Glomerular endothelial cell (primary cell): Measurements from ENCODE around the gene DYNLT1. TPM values are rescaled to one million over a fixed set of nuclear protein-coding genes. Genes with fewer than 3 reads are reported as not detected.
"Not testable (repeated sequence)": the region's sequence is repeated elsewhere in the genome, so short reads cannot be mapped to it uniquely, and the experiment has no call there.

Experiments used
- DNase-seq: peaks from one replicate; pipeline ENCODE4 v3.0.0-alpha.2; 2011; ENCODE audit warnings: low read depth, low spot score; ENCODE audit errors: extremely low read depth
- total RNA-seq: library from RNA; depleted of rRNA; stranded (reverse); fragments of >200 nt; gene quantifications from 2 replicates; pipeline ENCODE4 v1.2.3, GENCODE V29; 2015

Gene DYNLT1
- total RNA-seq, result 143 and 193 TPM in 2 replicates

GRCh38 chr6:158644231-158645063 is at the start of gene DYNLT1:
Gene DYNLT1, minus strand, starts transcription at chr6:158644743. Its CDS starts 35 bp downstream, at chr6:158644708.
- no peak for DNase-seq

- no peak for DNase-seq
These were observed 44.3 kb upstream of the DYNLT1 start for GRCh38 chr6:158688860-158689259.

GRCh38 chr6:158687506-158687905 is 43.0 kb upstream of the DYNLT1 start:
- DNase-seq, result no peak

GRCh38 chr6:158686791-158687381 is 42.3 kb upstream of the DYNLT1 start:
- no peak for DNase-seq

GRCh38 chr6:158686311-158686710 is 41.8 kb upstream of the DYNLT1 start:
- DNase-seq, result no peak

DNA sequence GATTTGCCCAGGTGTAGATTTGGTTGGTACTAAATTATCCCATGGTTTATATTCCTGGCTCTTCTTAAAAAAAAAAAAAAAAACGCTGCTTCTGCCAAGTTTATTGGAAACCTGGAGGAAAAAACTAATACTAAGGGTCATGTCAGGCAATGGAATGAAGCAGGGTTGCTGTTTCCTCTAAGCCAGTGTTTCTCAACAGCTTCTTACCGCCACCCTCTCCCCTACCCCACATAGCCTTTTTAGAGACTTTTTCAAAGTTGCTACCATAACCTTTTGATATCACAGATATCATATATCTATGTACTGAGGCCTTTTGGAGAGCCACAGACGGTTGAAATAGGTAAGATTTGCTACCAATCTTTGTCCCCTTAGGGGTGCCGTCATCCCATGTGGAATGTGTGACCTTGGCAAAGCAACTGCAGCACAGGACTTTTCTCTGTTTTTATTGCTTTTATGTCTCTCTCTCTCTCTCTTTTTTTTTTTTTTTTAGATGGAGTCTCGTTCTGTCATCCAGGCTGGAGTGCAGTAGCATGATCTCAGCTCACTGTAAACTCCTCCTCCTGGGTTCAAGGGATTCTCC is 40.3 kb upstream of the DYNLT1 start:
- no peak for DNase-seq

DNA sequence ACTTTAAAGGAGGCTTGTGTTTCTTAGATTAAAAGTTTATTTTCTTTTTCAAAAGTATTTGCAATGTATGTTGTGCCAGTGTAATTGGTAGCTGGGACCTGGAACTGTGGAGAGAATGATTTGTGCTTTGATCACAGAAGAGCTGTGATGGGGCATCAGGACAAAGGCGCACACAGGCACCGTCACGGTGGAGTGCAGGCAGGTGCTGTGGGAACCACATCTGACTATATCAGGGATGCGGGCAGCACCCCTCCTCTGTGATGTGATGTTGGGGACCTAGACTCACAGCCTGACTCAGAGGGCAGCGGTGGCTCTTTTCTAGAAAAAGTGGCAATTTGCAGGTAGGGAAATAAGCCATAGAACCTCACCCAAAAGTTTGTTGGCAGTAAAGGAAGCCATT is 39.8 kb upstream of the DYNLT1 start:
- no peak for DNase-seq

GRCh38 chr6:158680481-158680880 is 35.9 kb upstream of the DYNLT1 start:
- no peak for DNase-seq

DNA sequence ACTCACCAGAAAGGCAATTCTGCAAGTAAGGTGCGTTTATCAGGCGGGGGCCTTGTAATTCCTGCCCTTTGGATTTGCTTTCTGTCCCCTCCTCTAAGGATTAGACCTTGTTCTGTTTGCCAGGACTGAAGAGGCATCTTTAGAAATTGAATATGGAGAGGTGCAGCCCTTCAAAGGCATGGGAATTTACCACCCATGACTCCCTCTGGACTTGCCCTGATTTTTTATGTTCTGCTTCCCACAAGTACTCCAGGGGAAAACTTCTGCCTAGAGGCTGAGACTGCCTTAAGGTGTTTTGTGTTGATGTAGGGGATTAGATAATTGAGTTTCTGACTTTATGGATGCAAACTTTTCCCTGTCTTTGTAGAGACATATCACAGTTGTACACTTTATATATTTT is 35.5 kb upstream of the DYNLT1 start:
- no peak for DNase-seq

DNA sequence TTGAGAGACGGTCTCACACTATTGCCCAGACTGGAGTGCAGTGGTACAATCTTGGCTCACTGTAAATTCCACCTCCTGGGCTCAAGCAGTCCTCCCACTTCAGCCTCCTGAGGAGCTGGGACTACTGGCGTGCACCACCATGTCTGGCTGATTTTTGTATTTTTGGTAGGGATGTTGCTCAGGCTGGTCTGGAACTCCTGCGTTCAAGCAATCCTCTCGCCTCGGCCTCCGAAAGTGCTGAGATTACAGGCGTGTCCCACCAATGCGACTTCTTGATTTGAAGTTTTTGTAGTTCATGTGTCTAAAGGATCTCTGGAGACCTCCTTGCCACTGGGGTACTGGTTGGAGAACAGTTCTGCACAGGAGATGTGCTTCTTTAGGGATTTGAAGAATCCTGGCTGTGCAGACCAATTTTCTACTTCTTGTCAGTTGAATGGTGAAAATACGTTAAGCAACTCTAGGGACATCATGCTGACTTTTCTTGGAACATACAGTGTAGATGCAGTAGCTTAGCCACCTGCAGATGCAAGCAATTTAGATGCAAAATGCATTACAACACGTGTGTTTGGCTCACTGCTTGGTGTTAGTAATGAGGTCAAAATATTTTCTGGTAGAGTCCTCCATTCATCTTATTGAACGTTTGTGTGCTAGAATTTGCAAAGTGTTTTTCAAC is 33.5 kb upstream of the DYNLT1 start:
- DNase-seq, result no peak

- not testable (repeated sequence) for DNase-seq
These were observed 32.6 kb upstream of the DYNLT1 start for GRCh38 chr6:158677094-158677493.

- DNase-seq, result no peak
These were observed 30.0 kb upstream of the DYNLT1 start for GRCh38 chr6:158674342-158675131.

DNA sequence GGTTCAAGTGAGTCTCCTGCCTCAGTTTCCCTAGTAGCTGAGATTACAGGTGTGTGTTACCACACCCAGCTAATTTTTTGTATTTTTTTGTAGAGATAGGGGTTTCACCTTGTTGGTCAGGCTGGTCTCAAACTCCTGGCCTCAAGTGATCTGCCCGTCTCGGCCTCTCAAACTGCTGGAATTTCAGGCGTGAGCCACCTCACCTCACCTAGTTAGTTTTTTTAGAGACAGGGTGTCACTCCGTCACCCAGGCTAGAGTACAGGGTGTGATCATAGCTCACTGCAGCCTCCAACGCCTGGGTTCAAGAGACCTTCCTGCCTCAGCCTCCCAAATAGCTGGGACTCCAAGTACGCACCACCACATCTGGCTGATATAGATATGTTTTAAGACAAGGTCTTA is 28.2 kb upstream of the DYNLT1 start:
- no peak for DNase-seq

- not testable (repeated sequence) for DNase-seq
These were observed 27.6 kb upstream of the DYNLT1 start for GRCh38 chr6:158672119-158672518.

- DNase-seq, result no peak
These were observed 24.8 kb upstream of the DYNLT1 start for GRCh38 chr6:158669145-158670035.

GRCh38 chr6:158668707-158669103 is 24.2 kb upstream of the DYNLT1 start:
- DNase-seq, result no peak

- no peak for DNase-seq
These were observed 22.9 kb upstream of the DYNLT1 start for GRCh38 chr6:158667360-158667981.

- DNase-seq, result no peak
These were observed 22.3 kb upstream of the DYNLT1 start for GRCh38 chr6:158666628-158667359.
